ENCODE results near the gene SERP2. TPM values are rescaled to one million over a fixed set of nuclear protein-coding genes. Genes with fewer than 3 reads are reported as not detected.

The SERP2 gene
- total RNA-seq, 1 donor from 2014 or later = not detected

DNA sequence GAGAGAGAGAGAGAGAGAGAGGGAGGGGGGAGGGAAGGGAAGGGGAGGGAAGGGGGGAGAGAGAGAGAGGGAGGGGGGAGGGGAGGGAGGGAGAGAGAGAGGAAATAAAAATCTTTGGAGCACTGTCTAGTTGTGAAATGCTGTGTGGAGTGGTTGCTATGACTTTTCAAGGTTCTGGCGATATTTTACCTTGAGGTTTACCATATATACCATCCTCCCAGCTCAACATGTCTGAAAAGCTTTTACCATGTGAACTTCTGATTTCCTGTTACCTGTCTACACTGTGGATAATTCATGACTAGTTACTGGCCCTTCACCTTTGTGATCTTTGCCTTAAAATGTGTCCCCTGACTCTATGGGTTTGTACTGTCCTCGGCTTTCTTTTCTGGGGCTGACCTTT, 38.2 kb downstream of the SERP2 start:
- intact Hi-C loops (cut with micrococcal nuclease) = no loop called here

DNA sequence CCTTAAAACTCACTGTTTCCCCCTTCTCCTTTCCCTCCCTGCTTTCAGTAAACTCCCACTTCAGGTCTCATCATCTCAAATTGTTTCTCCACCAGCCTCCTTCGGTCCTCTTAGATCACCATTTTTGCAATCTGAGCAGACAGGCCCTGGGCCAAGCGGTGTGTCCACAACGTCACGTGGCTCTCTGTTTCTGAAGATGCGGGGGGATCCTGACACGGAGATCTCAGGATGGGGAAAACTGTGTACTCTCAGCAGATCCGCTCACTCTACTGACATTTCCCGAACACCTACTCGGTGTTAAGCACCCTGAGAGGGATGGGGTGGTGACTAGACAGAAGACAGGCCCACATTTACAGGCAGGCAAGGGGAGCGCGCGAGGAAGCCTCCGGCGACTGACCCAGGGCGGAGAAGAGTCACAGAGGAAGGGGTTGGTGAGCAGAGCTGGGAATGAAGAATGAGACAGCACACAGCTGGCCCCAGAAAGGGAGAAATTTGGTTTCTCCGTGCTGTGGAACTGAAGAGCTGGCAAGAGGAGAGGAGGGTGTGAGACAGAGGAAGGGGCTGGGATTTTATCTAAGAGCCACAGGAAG, 38.8 kb downstream of the SERP2 start:
- intact Hi-C loops (cut with micrococcal nuclease) = no loop called here

DNA sequence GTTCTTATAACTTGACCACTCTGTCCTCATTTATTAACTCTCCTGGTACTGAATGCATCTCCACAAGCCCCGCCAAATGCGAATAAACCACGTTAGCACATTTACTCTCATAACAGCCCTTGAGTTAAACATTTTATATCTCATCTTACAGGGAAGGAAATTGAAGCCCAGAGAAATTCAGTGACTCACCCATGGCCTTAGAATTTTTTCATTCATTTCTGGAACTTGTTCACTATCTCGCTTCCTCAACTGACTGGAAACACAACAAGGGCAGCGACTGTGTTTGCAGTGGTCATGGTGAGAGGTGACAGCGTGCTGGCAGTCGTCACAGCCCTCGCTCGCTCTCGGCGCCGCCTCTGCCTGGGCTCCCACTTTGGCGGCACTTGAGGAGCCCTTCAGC, 39.5 kb downstream of the SERP2 start:
- intact Hi-C loops (cut with micrococcal nuclease) = no loop called here

DNA sequence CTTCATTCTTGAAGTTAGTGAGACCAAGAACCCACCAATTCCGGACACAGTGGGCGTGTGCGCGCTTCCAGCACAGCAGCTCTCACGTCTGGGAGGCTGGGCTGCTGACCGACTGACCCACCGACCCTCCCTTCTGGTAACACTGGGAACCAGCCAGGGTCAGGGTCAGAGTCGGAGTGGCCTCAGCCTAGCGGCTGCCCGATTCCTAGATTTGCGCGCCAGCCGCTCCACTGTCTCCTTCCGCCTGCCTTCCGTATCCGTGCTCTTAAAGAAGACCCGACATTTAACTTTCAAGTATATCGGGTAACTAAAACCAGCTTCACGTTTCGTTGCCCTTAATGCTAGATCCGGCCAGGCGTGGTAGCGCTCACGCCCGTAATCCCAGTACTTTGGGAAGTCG, 41.1 kb downstream of the SERP2 start:
- intact Hi-C loops (cut with micrococcal nuclease) = no loop called here

DNA sequence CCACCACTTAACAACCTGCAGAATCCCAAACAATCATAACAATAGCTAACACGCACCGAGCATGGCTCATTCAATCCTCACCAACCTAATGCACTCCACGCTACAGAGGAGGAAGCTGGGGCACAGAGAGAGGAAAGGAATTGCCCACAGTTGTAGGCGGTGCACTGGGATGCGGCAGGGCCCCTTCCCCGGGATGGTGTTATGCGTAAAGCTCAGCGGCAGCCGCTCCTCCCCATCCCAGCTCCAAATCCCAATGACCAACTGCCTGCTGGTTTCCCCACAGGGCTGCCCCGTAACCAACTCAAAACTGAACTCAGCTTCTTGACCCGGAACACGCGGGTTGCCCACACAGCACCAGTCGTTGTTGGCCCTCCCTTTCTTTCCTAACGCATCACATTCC, 42.2 kb downstream of the SERP2 start:
- intact Hi-C loops (cut with micrococcal nuclease) = no loop called here

DNA sequence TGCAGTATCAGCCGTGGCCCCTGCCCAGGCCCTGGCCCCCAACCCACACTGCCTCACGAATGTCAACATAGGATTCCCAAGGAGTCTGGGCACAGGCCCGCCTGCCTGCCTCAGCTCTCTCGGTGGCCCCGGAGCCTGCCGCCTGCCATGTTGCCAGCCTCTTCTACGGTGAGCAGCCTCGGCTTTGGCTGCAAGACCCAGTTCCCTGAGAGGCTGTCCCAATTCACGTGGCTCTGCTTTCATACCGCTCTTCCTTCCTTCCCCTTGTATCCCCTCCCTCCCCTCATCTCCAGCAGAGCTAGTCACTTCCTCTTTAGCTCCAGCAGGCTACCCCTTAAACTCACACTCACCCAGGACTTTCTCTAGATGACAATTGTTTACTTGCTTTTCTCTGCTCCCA, 42.7 kb downstream of the SERP2 start:
- intact Hi-C loops (cut with micrococcal nuclease) = no loop called here

DNA sequence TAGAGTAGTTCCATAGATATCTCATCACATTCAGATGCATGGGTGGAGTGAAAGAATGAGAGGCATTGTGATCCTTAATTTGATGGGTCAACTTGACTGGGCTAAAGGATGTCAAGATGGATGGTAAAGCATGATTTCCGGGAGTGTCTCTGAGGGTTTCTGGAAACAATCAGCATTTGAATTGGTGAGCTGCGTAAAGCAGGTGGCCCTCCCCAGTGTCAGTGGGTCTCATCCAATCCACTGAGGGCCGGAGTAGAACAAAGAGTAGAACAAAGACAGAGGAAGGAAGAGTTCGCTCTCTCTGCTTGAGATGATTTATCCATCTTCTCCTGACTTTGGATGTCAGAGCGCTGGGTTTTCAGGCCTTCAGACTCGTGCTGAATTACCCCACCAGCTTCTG, 43.1 kb downstream of the SERP2 start:
- intact Hi-C loops (cut with micrococcal nuclease) = no loop called here

DNA sequence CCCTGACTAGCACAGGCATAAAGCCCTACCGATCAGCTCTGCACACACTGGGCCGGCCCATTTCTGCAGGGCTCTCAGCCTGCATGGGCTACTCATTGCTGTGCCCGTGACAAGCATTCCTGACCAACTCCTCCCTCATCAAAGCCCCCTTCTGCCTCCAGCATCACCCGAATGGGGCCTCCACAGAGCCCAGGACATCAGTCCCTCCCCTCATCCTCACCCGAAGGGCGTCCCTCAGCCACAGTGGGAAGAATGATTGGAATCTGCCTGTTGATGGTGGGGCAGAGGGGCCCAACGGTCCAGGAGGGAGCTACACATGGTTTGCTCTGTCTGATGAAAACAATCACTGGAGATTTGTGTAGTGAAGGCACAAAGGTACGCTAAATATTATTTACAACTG, 43.8 kb downstream of the SERP2 start:
- intact Hi-C loops (cut with micrococcal nuclease) = no loop called here

DNA sequence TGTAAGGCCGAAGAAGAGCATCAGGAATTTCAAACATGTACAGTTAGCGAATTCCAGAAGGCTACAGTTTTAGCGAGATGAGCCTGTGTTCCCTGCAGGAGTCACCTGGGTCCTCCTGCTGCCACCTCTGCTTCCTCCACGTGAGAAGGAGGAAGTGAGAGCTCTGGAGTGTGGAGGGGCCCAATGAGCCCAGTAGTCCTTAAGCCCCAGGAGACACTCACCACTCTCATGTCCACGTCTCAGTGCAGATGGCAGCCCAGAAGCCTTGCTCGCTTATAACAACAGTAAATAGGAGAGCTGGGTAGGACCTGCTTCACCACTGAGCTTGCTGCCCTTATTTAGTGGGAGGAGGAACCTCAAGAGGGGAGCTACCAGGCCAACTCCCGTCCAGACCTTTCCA, 44.3 kb downstream of the SERP2 start:
- intact Hi-C loops (cut with micrococcal nuclease) = no loop called here

DNA sequence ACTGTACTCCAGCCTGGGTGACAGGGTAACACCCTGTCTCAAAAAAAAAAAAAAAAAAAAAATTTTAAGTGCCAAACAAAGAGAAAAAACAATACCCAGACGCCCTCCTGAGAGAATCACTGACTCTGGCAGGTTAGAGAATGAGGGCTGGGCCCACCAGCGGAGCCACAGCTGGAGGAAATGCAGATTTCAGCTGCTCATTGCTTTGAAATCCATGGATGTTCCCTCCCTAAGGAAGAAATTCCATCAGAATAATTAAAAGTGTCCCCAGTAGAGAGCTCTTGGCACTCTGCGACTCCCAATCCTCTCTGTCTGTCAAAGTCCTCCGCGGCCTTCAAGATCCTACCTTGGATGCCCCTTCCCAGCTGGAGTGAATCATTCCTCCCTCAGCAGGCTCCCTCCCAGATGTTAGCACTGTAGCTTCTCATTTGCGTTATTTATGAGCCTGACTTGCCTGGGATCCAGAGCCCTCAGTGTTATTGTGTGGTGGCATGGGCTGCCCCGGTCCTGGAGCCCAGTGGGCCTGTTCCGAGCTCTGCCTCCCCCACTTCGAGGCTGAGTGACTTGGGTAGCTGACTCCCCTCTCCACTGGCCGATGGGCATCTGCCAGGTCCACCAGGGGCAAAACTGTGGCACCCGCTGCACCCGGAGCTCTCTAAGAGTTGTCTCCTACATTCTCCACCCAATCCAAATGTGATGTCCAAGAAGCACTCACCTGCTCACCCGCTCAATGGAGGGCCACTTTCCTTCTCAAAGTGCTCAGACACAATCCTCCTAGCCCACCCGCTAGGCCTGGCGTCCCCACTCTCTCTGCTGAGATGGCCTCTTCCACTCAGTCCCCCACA, 47.0 kb downstream of the SERP2 start:
- intact Hi-C loops (cut with micrococcal nuclease) = no loop called here

DNA sequence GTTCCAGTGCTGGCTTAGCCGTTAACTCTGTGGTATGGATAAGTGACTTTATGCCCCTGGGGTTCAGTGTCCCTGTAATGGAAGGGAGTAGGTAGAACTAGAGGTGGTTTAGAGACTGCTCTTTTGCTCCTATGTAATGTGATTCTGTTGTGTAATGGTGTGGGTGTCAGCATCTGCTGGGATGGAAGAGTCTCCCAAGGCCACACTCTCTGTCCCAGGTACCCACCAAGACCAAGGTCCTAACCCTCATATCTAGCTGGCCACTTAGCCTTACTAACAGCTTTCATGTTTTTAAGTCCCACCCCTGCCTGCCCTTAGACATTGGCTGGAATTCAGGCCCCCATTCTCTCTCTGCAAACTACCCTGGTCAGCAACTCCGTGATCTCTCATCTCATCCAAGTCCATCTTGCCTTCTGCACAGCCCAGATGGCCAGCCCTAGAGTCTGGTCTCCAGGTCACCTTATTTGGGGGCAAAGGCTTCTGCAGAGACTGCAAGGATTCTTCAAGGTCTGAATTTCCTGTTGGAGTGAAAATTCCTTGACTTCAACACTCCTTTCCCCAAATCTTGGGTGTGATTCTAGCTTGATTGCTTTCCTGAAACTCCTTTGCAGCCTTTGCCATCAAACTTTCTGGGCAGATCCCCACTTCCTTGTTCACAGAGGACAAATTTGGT, 48.4 kb downstream of the SERP2 start:
- intact Hi-C loops (cut with micrococcal nuclease) = no loop called here

DNA sequence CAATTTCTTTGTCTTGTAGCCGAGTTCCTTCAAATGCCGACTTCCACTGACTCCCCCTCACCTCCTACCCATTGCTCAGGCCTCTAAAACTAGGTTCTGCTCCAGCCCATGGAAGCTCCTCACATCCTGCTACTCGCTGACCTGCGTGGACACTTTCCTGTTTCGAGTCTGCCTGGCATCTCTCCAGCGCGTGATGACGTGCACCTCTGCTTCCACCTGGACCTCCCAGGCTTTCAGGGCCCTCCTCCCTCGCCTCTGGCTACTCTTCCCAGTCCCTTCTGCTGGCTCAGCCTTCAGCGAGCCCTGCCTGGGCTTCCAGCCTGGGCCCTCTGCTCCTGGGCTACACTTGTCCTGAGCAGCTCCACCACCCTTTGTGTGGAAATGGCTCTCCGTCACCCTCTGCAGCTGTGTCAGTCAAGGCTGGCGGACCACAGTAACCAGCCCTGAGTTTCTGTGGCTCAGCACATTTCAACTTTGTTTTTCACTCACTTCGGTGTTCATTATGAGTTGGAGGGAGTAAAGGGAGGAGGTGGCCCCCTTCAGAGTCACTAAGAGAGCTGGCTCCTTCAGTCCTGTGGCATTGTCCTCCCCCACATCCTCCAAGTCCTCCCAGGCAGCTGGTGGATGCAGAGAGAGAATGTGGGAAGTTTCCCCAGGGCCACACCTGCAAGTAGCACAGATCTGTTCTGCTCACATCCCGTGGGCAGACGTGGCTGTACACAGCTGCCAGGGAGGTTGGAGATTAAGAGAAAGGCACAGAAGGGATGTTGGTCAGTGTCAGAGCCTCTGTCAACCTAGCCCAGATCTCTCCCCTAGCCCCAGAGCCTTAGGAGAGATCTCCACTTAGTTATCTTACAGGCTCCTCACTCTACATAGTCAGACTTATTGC, 49.4 kb downstream of the SERP2 start:
- intact Hi-C loops (cut with micrococcal nuclease) = no loop called here

DNA sequence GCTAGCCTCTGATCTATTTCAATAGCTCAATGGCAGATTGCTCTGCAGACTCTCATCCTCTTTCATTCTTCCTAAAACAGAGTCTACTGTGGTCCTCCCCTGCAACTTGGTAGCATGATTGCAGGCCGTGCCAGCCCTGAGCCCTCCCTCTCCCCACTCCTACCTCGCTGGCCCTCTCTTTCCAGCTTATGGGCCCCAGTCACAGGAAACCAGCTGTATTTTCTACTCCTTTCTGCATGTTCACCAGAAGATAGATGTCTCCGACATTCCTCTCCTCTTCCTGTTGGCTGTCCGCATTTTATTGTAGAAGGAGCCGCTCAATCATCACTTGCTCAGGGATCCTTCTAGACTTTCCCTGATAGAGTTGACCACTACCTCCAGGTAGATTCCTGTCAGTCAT, 50.2 kb downstream of the SERP2 start:
- intact Hi-C loops (cut with micrococcal nuclease) = no loop called here

DNA sequence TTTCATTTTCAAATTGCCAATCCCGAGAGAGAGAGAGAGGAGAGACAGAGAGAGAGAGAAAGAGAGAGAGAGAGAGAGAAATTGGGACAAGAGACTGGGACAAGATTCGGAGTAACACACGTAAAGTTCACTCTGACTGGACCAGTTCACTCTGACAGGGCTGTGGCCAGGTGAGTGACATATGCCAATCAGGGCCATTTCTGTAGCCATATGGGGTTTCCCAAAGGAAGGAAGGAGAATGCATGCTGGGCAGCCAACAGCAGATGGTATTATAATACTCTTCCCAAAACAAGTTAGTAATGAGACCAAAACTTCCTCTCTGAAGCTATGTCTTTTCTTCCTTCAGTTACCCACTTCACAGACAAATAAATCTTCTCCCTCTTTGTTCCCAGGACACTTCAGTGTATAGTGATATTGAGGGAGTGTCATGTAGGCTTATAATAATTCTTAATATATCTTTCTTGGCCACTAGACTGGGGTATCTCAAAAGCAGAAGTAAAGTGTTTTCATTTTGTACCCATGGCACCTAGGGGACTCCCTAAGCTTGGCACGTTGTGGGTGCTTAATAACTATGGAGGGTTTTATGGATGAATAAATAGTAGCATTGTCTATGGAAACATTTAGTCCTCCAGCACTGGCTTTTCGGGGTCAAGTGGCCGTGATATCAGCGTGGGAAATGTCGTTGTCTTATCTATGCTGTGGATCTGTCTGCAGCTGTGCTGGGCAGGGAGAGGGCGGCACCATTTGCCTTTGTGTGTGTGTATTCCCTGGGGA, 51.6 kb downstream of the SERP2 start:
- intact Hi-C loops (cut with micrococcal nuclease) = no loop called here

DNA sequence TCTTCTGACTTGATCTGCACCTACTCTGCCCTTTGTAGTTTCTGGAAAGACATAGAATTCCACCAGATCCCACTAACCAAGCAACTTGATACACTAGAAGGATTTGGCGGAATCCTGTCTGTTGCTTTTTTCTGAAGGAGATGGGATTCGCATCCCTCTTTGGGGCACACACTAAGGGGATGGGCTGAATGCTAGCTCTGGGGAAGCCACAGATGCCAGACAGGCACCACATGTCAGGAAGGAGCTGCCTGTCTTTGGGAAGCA, 52.1 kb downstream of the SERP2 start:
- intact Hi-C loops (cut with micrococcal nuclease) = no loop called here

DNA sequence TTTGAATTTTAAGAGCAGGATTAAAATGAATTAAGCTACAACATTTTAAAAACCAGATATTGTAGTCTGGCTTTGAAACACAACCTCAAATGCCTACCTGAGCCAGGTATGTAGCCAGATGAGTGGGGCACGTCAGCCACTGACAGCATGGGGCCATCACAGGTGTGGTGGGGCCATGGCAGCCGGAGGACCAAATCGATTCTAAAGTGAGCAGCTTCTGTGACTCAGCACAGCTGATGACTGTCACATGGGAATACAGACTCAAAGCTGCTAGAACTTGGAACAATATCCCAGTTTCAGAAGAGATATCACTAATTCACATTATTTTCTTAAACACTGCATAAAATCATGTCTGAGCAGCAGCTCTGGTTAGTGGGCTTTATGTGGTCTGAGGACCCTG, 52.8 kb downstream of the SERP2 start:
- intact Hi-C loops (cut with micrococcal nuclease) = no loop called here

DNA sequence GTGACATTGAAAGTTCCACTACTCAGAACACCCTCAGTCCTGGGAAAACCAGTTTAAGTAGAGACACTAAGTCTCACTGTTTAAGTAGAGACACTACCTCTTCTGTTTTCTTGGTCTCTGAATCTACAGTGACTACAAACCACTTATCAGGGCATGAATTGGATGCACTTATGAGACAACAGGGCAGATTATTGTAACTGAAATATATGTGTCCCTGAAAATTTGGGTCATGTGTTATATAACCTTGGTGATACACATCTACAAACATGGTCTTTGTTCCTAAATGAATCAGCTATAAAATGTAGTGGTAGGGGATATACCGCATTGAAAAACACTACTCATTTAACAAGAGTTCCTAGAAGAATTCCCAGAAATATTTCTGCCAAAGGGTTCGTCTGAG, 55.7 kb downstream of the SERP2 start:
- intact Hi-C loops (cut with micrococcal nuclease) = no loop called here

DNA sequence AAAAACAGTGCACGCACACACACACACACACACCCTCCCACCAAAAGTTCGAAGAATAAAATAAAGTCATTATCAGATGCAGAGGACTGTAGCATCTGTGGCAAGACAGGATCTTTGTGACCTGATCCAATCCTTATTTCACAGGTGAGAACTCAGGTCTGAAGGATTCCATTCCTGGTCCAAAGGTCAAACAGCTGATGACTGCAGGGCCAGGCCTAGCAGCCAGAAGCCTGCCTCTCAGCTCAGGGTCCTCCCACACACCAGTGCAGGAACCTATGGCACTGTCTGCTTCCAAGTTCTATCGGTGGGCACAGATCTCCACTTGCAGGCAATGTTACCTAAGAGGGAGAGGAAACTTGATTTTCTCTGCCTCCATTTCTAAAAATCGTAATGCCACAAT, 57.5 kb downstream of the SERP2 start:
- intact Hi-C loops (cut with micrococcal nuclease) = no loop called here

DNA sequence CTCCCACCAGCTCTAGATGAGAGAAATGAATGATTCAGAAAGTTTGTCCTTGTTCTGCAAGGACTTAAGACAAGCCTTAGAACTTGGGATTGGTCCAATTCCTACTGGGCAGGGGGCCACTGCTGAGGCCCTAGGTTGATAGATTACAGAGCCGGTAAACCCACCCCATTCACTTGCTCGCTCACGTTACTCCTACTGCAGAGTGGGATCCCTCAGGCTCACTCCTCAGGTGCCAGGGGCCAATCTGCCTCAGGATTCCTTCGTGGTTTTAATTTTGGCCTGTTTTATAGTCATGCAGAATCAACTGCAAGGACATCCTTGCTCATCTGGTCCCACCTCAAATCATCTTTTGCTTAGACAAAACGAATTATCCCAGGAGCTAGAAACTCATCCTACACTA, 59.0 kb downstream of the SERP2 start:
- intact Hi-C loops (cut with micrococcal nuclease) = no loop called here

DNA sequence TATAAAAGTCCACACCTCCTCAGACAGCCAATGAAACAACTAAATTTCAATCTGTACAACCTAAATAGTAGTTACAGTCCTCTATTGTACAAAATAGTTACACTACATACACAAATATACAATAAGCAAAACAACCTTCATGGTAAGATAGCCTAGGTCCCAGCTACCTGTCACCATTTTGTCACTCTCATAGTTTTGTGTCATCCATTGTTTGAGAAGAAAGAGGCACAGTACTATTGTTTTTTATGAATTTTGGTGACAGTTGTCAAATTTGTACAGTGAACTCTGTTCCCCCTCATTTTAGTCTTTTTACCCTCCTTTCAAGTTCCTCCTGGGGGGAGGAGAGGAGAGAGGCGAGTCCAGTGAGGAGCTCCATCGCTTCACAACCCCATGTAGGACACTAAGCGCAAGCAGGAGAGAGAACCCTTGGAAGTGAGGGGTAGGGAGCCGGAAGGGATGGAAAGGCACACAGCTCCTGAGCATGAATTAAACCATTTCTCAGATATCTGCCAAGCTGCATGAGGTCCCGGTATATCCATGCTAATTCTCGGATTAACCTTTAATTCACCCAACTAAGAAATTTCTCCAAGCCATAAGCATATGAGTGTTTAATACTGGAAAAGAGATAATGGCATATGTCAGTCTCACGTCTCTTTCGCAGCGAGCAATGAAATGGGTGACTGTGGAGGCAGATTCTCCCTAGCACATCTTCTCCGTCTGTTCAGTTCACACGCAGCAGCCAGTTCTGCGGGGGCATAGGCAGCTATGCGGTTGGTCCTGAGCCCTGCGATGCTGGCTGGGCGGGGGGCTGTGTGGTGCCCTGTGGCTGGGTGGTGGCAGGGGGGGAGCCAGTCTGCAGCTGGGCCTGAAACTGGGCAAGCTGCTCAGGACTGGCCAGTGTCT, 60.5 kb downstream of the SERP2 start:
- intact Hi-C loops (cut with micrococcal nuclease) = no loop called here
